Measurements from ENCODE around the gene FLRT1.

DNA sequence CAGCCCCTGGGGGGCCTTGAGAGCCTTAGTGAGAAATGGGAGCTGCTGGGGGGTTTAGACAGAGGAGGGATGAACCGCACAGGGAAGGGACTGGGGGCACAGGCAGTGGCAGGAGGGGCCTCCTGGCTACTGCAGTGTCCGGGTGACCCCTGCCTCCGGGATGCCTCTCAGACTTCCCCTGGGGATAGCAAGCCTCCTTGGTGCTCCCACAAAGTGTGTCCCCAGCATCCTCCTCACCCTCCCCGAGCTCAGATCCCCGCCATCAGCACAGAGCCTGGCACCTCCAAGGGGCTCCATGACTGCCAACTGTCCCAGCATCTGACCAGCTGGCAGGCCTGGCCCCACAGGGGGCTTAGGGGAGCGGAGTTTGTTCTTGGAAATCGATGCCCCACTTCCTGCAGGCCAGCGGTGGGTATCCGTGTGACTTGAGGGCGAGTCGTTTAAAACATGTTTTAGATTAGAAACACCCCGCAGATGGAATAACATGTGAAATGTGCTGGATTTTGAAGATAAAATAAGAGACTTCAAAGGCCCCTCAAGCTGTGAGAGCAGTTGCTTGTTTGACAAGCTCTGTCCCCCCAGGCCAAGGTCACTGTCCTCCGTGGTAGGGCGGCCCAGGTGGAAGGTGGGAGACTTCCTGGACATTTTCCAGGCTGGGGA, 13.5 kb upstream of the FLRT1 start:
- TF ChIP-seq, protein P1, sequence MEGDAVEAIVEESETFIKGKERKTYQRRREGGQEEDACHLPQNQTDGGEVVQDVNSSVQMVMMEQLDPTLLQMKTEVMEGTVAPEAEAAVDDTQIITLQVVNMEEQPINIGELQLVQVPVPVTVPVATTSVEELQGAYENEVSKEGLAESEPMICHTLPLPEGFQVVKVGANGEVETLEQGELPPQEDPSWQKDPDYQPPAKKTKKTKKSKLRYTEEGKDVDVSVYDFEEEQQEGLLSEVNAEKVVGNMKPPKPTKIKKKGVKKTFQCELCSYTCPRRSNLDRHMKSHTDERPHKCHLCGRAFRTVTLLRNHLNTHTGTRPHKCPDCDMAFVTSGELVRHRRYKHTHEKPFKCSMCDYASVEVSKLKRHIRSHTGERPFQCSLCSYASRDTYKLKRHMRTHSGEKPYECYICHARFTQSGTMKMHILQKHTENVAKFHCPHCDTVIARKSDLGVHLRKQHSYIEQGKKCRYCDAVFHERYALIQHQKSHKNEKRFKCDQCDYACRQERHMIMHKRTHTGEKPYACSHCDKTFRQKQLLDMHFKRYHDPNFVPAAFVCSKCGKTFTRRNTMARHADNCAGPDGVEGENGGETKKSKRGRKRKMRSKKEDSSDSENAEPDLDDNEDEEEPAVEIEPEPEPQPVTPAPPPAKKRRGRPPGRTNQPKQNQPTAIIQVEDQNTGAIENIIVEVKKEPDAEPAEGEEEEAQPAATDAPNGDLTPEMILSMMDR (conservative IDR thresholded peaks at IDR 0.05; ENCODE audit: low read depth in 2 of 2), result no peak
- TF ChIP-seq, protein P2, sequence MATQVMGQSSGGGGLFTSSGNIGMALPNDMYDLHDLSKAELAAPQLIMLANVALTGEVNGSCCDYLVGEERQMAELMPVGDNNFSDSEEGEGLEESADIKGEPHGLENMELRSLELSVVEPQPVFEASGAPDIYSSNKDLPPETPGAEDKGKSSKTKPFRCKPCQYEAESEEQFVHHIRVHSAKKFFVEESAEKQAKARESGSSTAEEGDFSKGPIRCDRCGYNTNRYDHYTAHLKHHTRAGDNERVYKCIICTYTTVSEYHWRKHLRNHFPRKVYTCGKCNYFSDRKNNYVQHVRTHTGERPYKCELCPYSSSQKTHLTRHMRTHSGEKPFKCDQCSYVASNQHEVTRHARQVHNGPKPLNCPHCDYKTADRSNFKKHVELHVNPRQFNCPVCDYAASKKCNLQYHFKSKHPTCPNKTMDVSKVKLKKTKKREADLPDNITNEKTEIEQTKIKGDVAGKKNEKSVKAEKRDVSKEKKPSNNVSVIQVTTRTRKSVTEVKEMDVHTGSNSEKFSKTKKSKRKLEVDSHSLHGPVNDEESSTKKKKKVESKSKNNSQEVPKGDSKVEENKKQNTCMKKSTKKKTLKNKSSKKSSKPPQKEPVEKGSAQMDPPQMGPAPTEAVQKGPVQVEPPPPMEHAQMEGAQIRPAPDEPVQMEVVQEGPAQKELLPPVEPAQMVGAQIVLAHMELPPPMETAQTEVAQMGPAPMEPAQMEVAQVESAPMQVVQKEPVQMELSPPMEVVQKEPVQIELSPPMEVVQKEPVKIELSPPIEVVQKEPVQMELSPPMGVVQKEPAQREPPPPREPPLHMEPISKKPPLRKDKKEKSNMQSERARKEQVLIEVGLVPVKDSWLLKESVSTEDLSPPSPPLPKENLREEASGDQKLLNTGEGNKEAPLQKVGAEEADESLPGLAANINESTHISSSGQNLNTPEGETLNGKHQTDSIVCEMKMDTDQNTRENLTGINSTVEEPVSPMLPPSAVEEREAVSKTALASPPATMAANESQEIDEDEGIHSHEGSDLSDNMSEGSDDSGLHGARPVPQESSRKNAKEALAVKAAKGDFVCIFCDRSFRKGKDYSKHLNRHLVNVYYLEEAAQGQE (IDR thresholded peaks at IDR 0.05; ENCODE audit: unreplicated experiment), result no peak
- TF ChIP-seq ZNF114 (CRISPR knock-in tag; IDR thresholded peaks at IDR 0.05) (no peak), POLR2AphosphoS5 (IDR thresholded peaks at IDR 0.05; ENCODE audit: low read depth) (no peak), CREB1 (CRISPR knock-in tag; IDR thresholded peaks at IDR 0.05; ENCODE audit: low read depth) (no peak)
